CD8-positive, alpha-beta memory T cell (primary cell): ENCODE results near the gene PANK2. TPM values are rescaled to one million over a fixed set of nuclear protein-coding genes. Genes with fewer than 3 reads are reported as not detected.

Experiments
- CTCF ChIA-PET: fragments of 350-600 bp; sonication (Branson Sonifier 250); formaldehyde crosslinking; loops from one replicate; lab custom pipeline; 2021; ENCODE audit warnings: antibody characterized with exemption; lab: Charles Lee
- POLR2A ChIA-PET: fragments of 350-600 bp; sonication (Branson Sonifier 250); formaldehyde crosslinking; loops from one replicate; lab custom pipeline; 2021; ENCODE audit warnings: antibody characterized with exemption; lab: Charles Lee
- DNase-seq, 5 donors: peaks; one replicate each; pipeline versions ENCODE4 v3.0.0 to v3.0.0-alpha.2; 2020 to 2022; ENCODE audit warnings: mixed read lengths in 1 of 5
- H3K27ac ChIP-seq: one replicate; pipeline ENCODE4 v1.7.0; 2013; ENCODE audit warnings: low read depth, mild to moderate bottlenecking, low read length, moderate library complexity
- H3K27me3 ChIP-seq: 2 replicates; pipeline ENCODE4 v1.7.0; 2013; ENCODE audit warnings: low read length, mild to moderate bottlenecking; ENCODE audit not compliant: insufficient read depth, poor library complexity, severe bottlenecking
- H3K36me3 ChIP-seq: 2 replicates; pipeline ENCODE4 v1.7.0; 2013; ENCODE audit warnings: mild to moderate bottlenecking, low read length, moderate library complexity; ENCODE audit not compliant: insufficient read depth
- H3K4me1 ChIP-seq: 2 replicates; pipeline ENCODE4 v1.7.0; 2013; ENCODE audit warnings: mild to moderate bottlenecking, low read length, moderate library complexity; ENCODE audit not compliant: insufficient read depth
- H3K4me3 ChIP-seq: 2 replicates; pipeline ENCODE4 v1.7.0; 2013; ENCODE audit warnings: mild to moderate bottlenecking, low read length
- H3K9me3 ChIP-seq: 2 replicates; pipeline ENCODE4 v1.7.0; 2013; ENCODE audit warnings: mild to moderate bottlenecking, low read length
- H3K27ac Mint-ChIP-seq, 8 donors: one replicate each; pipeline ENCODE4 v1.8.0; 2020 to 2021; ENCODE audit warnings: mixed read lengths in 8 of 8, mild to moderate bottlenecking in 6 of 8, inconsistent platforms in 3 of 8, moderate library complexity in 3 of 8
- H3K27me3 Mint-ChIP-seq, 2 donors: one replicate each; pipeline ENCODE4 v1.8.0; 2020 to 2021; ENCODE audit warnings: mixed read lengths in 2 of 2, mild to moderate bottlenecking in 1 of 2, moderate library complexity in 1 of 2
- H3K36me3 Mint-ChIP-seq, 3 donors: one replicate each; pipeline ENCODE4 v1.8.0; 2020 to 2021; ENCODE audit warnings: mixed read lengths in 3 of 3, inconsistent platforms in 1 of 3, mild to moderate bottlenecking in 1 of 3
- H3K4me1 Mint-ChIP-seq, 3 donors: one replicate each; pipeline ENCODE4 v1.8.0; 2020 to 2021; ENCODE audit warnings: mixed read lengths in 3 of 3, inconsistent platforms in 1 of 3, mild to moderate bottlenecking in 1 of 3
- H3K4me3 Mint-ChIP-seq, 7 donors: one replicate each; pipeline ENCODE4 v1.8.0; 2020 to 2021; ENCODE audit warnings: mixed read lengths in 7 of 7, mild to moderate bottlenecking in 6 of 7, moderate library complexity in 4 of 7, inconsistent platforms in 2 of 7
- H3K9me3 Mint-ChIP-seq, 5 donors: one replicate each; pipeline ENCODE4 v1.8.0; 2020 to 2022; ENCODE audit warnings: mixed read lengths in 5 of 5, mild to moderate bottlenecking in 3 of 5, moderate library complexity in 2 of 5, inconsistent platforms in 1 of 5
- polyA plus RNA-seq: library from polyadenylated mRNA; unstranded; fragments of 300-500 nt; fragmentation: Illumina TruSeq; gene quantifications from one replicate; pipeline ENCODE4 v1.2.3, GENCODE V29; 2021
- total RNA-seq, 2 experiments: library from RNA; stranded (reverse); gene quantifications; one replicate each; pipeline ENCODE4 v1.2.3, GENCODE V29; 2021

The PANK2 gene
- total and polyA plus RNA-seq, 3 experiments from 2014 or later: 51.0 to 62.3 (median 58.1) TPM

- POLR2A ChIA-PET: no interaction called here
- DNase-seq: no peak
- CTCF ChIA-PET: no interaction called here
- Mint-ChIP-seq H3K27ac (peak overlapping the region in 6 of 8 donors; percentile 11 to 86 (median 56)), H3K4me3 (peak overlapping the region in 1 of 7 donors; percentile 76), H3K36me3 (peaks cover 0 to 60% (median 13%) of the 10 kb centered on the region in 3 donors), H3K9me3 (no peaks in the 10 kb centered on the region), H3K27me3 (no peaks in the 10 kb centered on the region), H3K4me1 (peaks cover 31 to 63% (median 39%) of the 10 kb centered on the region in 3 donors)
- Histone ChIP-seq H3K4me3 (no peak overlapping the region), H3K27me3 (no peaks in the 10 kb centered on the region), H3K36me3 (peaks cover 24% of the 10 kb centered on the region), H3K9me3 (no peaks in the 10 kb centered on the region), H3K27ac (no peak overlapping the region), H3K4me1 (no peaks in the 10 kb centered on the region)
Measured at GRCh38 chr20:3924304-3925112, 35.3 kb downstream of the PANK2 start.

- Histone ChIP-seq H3K27me3 (no peaks in the 10 kb centered on the region), H3K4me1 (no peaks in the 10 kb centered on the region), H3K36me3 (peaks cover 22% of the 10 kb centered on the region), H3K9me3 (no peaks in the 10 kb centered on the region), H3K4me3 (no peak overlapping the region), H3K27ac (no peak overlapping the region)
- H3K4me3 Mint-ChIP-seq: peak overlapping the region in 1 of 7 donors; percentile 15
- H3K36me3 Mint-ChIP-seq: peaks cover 0 to 53% (median 13%) of the 10 kb centered on the region in 3 donors
- ChIA-PET POLR2A (interaction anchor here (0.5 kb wide), 1 partner anchor 43 kb away, joined by 5 read pairs; no protein-coding TSS in a partner anchor), CTCF (no interaction called here)
- no peaks in the 10 kb centered on the region for H3K9me3 Mint-ChIP-seq
- H3K4me1 Mint-ChIP-seq: peaks cover 33 to 70% (median 43%) of the 10 kb centered on the region in 3 donors
- no peaks in the 10 kb centered on the region for H3K27me3 Mint-ChIP-seq
- no peak for DNase-seq
- peak overlapping the region in 6 of 8 donors; percentile 15 to 86 (median 82) for H3K27ac Mint-ChIP-seq
Measured at GRCh38 chr20:3925113-3925695, 36.0 kb downstream of the PANK2 start.

GRCh38 chr20:3925899-3926638 is 36.9 kb downstream of the PANK2 start:
- Histone ChIP-seq H3K9me3 (no peaks in the 10 kb centered on the region), H3K4me3 (no peak overlapping the region), H3K27me3 (no peaks in the 10 kb centered on the region), H3K27ac (no peak overlapping the region), H3K36me3 (peaks cover 22% of the 10 kb centered on the region), H3K4me1 (no peaks in the 10 kb centered on the region)
- Mint-ChIP-seq H3K4me3 (no peak overlapping the region), H3K27ac (peak overlapping the region; percentile 15 to 89 (median 74)), H3K36me3 (peaks cover 0 to 49% (median 13%) of the 10 kb centered on the region in 3 donors), H3K4me1 (peaks cover 36 to 79% (median 44%) of the 10 kb centered on the region in 3 donors), H3K27me3 (no peaks in the 10 kb centered on the region), H3K9me3 (no peaks in the 10 kb centered on the region)
- CTCF ChIA-PET: interaction anchor here (0.8 to 2.0 kb wide), 3 partner anchors 71 to 159 kb away, joined by 3 to 7 read pairs (median 4); no protein-coding TSS in a partner anchor
- DNase-seq: no peak
- POLR2A ChIA-PET: interaction anchor here (0.5 to 0.6 kb wide), 3 partner anchors 43 to 57 kb away, joined by 3 to 5 read pairs (median 3); no protein-coding TSS in a partner anchor

GRCh38 chr20:3927486-3928291 is 38.5 kb downstream of the PANK2 start:
- H3K27ac Mint-ChIP-seq: peak overlapping the region; percentile 10 to 89 (median 68)
- H3K4me3 Mint-ChIP-seq: peak overlapping the region in 2 of 7 donors; percentile 12 to 48
- DNase-seq: no peak
- H3K4me1 ChIP-seq: peaks cover 10% of the 10 kb centered on the region
- H3K27ac ChIP-seq: no peak overlapping the region
- no peaks in the 10 kb centered on the region for H3K27me3 ChIP-seq
- peaks cover 39 to 89% (median 45%) of the 10 kb centered on the region in 3 donors for H3K4me1 Mint-ChIP-seq
- ChIA-PET POLR2A (no interaction called here), CTCF (interaction anchor here (1.2 to 2.0 kb wide), 3 partner anchors 12 to 157 kb away, joined by 3 to 7 read pairs (median 4); no protein-coding TSS in a partner anchor)
- peaks cover 11% of the 10 kb centered on the region for H3K36me3 ChIP-seq
- no peaks in the 10 kb centered on the region for H3K9me3 ChIP-seq
- no peak overlapping the region for H3K4me3 ChIP-seq
- H3K27me3 Mint-ChIP-seq: no peaks in the 10 kb centered on the region
- no peaks in the 10 kb centered on the region for H3K9me3 Mint-ChIP-seq
- peaks cover 0 to 34% (median 9%) of the 10 kb centered on the region in 3 donors for H3K36me3 Mint-ChIP-seq

- Mint-ChIP-seq H3K36me3 (peaks cover 0 to 25% (median 5%) of the 10 kb centered on the region in 3 donors), H3K9me3 (no peaks in the 10 kb centered on the region), H3K4me3 (peak overlapping the region in 1 of 7 donors; percentile 54), H3K27ac (peak overlapping the region in 5 of 8 donors; percentile 12 to 79 (median 53)), H3K27me3 (no peaks in the 10 kb centered on the region), H3K4me1 (peaks cover 37 to 88% (median 43%) of the 10 kb centered on the region in 3 donors)
- H3K4me3 ChIP-seq: no peak overlapping the region
- ChIA-PET POLR2A (interaction anchor here (0.6 kb wide), 1 partner anchor 37 kb away, joined by 3 read pairs; no protein-coding TSS in a partner anchor), CTCF (interaction anchor here (1.0 to 1.2 kb wide), 5 partner anchors 8 to 156 kb away, joined by 3 to 7 read pairs (median 3); no protein-coding TSS in a partner anchor)
- no peaks in the 10 kb centered on the region for H3K27me3 ChIP-seq
- H3K4me1 ChIP-seq: peaks cover 23% of the 10 kb centered on the region
- no peak for DNase-seq
- no peaks in the 10 kb centered on the region for H3K36me3 ChIP-seq
- no peaks in the 10 kb centered on the region for H3K9me3 ChIP-seq
- H3K27ac ChIP-seq: no peak overlapping the region
Measured at GRCh38 chr20:3929713-3930060, 40.5 kb downstream of the PANK2 start.

GRCh38 chr20:3930265-3931206 is 41.3 kb downstream of the PANK2 start:
- Histone ChIP-seq H3K27me3 (no peaks in the 10 kb centered on the region), H3K4me1 (peaks cover 23% of the 10 kb centered on the region), H3K9me3 (no peaks in the 10 kb centered on the region), H3K27ac (no peak overlapping the region), H3K36me3 (no peaks in the 10 kb centered on the region), H3K4me3 (no peak overlapping the region)
- peaks cover 37 to 84% (median 43%) of the 10 kb centered on the region in 3 donors for H3K4me1 Mint-ChIP-seq
- no peaks in the 10 kb centered on the region for H3K9me3 Mint-ChIP-seq
- peaks cover 0 to 22% (median 5%) of the 10 kb centered on the region in 3 donors for H3K36me3 Mint-ChIP-seq
- no peak for DNase-seq
- H3K4me3 Mint-ChIP-seq: peak overlapping the region in 3 of 7 donors; percentile 11 to 54 (median 37)
- peak overlapping the region in 7 of 8 donors; percentile 24 to 79 (median 64) for H3K27ac Mint-ChIP-seq
- POLR2A ChIA-PET: no interaction called here
- CTCF ChIA-PET: interaction anchor here (1.0 to 1.2 kb wide), 4 partner anchors 8 to 155 kb away, joined by 3 to 7 read pairs (median 3); no protein-coding TSS in a partner anchor
- H3K27me3 Mint-ChIP-seq: no peaks in the 10 kb centered on the region
